AG09319 (cell line): Measurements from ENCODE around the gene GPC1.
"Not testable (repeated sequence)": the region's sequence is repeated elsewhere in the genome, so short reads cannot be mapped to it uniquely, and the experiment has no call there.

ENCODE experiments used
- DNase-seq: peaks from one replicate; pipeline ENCODE4 v3.0.0-alpha.2; 2010; ENCODE audit warnings: low read depth; ENCODE audit errors: extremely low read depth
- CTCF ChIP-seq: IDR thresholded peaks from 2 replicates; pipeline ENCODE4 v1.5.1; 2011; ENCODE audit warnings: low read depth, mild to moderate bottlenecking, inconsistent platforms, low read length, moderate library complexity

Gene GPC1

DNA sequence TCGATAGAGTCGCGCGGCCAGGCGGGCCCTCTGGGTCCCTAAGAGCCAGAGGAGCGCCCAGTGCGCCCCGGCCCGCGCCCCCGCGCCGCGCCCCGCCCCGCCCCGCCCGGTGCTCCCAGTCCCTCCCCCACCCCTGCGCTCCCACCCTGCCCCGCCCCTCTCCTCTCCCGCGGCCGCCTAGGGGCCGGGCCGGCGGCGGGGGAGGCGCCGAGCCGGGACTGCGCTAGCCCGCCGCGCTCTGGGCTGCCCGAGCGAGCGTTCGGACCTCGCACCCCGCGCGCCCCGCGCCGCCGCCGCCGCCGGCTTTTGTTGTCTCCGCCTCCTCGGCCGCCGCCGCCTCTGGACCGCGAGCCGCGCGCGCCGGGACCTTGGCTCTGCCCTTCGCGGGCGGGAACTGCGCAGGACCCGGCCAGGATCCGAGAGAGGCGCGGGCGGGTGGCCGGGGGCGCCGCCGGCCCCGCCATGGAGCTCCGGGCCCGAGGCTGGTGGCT, at the start of gene GPC1:
Gene GPC1, plus strand, starts transcription at position 207 of the 491 bp plus-strand sequence. Its CDS starts 256 bp downstream, at position 463.
- peak; percentile 61 for DNase-seq
- no peak for TF ChIP-seq CTCF

DNA sequence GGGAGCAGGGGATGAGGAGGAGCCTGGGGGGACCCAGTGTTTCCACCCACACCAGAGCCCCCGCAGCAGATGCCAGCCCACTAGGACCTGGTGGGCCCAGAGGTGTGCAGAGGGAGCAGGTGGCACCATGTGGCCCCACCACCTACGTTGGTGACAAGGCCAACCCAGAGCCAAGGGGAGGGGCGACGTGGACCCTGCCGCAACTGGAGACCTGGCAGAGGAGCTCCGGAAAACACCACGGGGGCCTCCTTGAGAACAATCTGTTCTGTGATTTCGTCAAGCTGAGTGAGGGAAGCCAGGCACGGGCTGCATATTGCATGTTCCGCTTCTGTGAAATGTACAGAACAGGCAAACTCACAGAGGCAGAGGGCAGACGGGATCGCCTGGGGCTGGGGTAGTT, 49.1 kb upstream of the GPC1 start:
- TF ChIP-seq CTCF, result no peak
- no peak for DNase-seq

DNA sequence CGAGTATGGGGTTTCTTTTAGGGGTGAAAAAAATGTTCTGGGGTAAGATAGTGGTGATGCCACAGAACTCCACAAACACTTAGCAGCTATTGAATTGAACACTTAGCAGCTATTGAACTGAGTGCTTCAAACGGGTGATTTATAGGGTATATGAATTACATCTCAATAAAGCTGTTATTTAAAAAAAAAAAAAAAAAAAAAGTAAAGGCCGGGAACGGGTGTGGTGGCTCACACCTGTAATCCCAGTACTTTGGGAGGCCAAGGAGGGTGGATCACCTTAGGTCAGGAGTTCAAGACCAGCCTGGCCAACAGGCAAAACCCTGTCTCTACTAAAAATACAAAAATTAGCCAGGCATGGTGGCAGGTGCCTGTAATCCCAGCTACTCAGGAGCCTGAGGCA, 48.7 kb upstream of the GPC1 start:
- not testable (repeated sequence) for DNase-seq

GRCh38 chr2:240387325-240387668, 48.2 kb upstream of the GPC1 start:
- no peak for TF ChIP-seq CTCF
- DNase-seq, result no peak

- no peak for TF ChIP-seq CTCF
- peak; percentile 75 for DNase-seq
Observed at GRCh38 chr2:240387669-240388358, 47.6 kb upstream of the GPC1 start.

DNA sequence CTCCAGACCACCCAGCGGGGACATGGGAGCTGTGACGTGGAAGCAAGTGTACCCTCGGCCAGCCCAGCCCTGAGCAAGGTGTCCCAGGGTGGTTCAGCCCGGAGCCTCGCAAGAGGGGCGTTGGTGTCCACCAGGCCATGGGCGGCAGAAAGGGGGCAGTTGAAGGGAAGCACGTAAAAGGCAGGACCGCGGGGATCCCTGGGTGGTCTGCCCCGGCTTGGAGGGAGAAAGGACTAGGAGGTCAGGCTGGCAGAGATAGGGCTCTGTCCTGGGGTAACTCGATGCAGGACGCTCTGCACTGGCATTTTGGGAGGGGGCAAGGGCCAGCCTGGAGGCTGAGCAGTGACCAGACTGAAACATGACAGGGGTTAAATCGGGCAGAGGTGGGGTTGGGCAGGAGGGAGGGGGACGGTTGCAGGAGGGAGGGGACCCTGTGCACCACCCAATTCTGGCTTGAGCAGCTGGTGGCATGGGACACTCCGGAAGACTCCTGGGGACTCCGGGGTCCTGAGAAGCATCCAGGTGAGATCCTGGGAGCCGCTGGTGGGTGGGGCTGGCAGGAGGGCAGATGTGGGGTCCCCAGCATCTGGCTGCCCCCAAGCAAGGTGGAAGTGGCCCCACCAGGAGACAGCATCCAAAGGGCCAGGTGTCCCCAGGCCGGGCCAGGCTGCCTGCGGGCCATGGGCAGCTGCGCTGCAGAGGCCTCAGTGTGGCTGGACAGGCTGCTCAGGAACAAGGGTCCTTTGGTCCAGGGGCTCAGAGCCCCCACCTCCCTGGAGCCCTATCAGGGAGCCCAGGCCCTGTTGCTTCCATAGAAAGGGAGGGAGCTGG, 46.8 kb upstream of the GPC1 start:
- DNase-seq, result no peak
- TF ChIP-seq CTCF, result no peak

DNA sequence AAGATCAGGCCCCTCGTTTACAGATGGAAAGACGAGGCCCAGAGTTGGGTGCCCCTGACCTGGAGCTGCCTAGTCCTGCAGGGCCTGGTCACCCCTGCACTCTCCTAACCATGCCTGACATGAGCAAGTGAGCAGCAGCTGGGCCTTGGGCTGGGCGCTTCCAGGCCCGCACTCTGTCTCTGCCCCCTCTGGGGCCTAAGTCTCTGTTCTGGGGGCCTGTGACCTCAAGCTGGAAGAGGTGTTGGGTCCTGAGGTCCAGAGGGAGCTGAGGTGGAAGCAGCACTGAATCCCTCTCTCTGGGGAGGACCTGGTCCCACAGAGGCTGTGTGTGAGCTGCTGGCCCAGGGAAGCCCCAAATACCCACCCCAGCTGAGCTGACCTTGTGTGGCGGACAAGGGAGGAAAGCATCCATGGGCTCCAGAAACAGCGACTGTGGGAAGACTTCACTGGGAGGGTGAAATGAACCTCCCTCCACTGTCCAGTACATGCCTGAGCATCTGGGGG, 46.1 kb upstream of the GPC1 start:
- no peak for DNase-seq
- TF ChIP-seq CTCF, result no peak
